PC-3 (cell line): ENCODE measurements around the gene CYP27B1. TPM values are rescaled to one million over a fixed set of nuclear protein-coding genes. Genes with fewer than 3 reads are reported as not detected.

Experiments used
- ATAC-seq: fragments of 200-7000 bp; cut with Tn5 transposase; 2 replicates; pipeline ENCODE4 v1.9.1; 2020; ENCODE audit warnings: mild to moderate bottlenecking, moderate library complexity
- BruUV-seq: library from RNA; stranded (reverse); fragments of 400-500 nt; replicated peaks from 2 replicates; lab custom pipeline; 2021; lab: Mats Ljungman, UMichigan
- CTCF ChIA-PET: fragments of 300-600 bp; sonication (Branson Sonifier 250); formaldehyde crosslinking; loops from one replicate; lab custom pipeline; 2022; ENCODE audit warnings: antibody characterized with exemption; lab: Charles Lee
- POLR2A ChIA-PET: fragments of 300-600 bp; sonication (Branson Sonifier 250); formaldehyde crosslinking; loops from one replicate; lab custom pipeline; 2022; ENCODE audit warnings: antibody characterized with exemption; ENCODE audit not compliant: unreplicated experiment; lab: Charles Lee
- DNase-seq: peaks from one replicate; pipeline ENCODE4 v3.0.0-alpha.2; 2015
- H2AFZ ChIP-seq: fragments of 300-600 bp; sonication (generic); 2 replicates; pipeline ENCODE4 v1.6.0; 2016; ENCODE audit warnings: antibody characterized with exemption, low read length
- H3F3A ChIP-seq: fragments of 300-600 bp; sonication (generic); one replicate; pipeline ENCODE4 v1.6.0; 2017; ENCODE audit warnings: antibody characterized with exemption, low read length, control low read depth, mild to moderate bottlenecking; ENCODE audit not compliant: unreplicated experiment
- H3K27ac ChIP-seq: fragments of 300-600 bp; sonication (generic); 2 replicates; pipeline ENCODE4 v1.5.1; 2016; ENCODE audit warnings: mild to moderate bottlenecking, low read length
- H3K27me3 ChIP-seq: fragments of 300-600 bp; sonication (generic); 2 replicates; pipeline ENCODE4 v1.6.1; 2016; ENCODE audit warnings: low read length, mixed read lengths
- H3K36me3 ChIP-seq: fragments of 300-600 bp; sonication (generic); 2 replicates; pipeline ENCODE4 v1.6.1; 2016; ENCODE audit warnings: low read depth, mixed run types, low read length, mixed read lengths
- H3K4me1 ChIP-seq: fragments of 300-600 bp; sonication (generic); 2 replicates; pipeline ENCODE4 v1.5.1; 2016; ENCODE audit warnings: low read length; ENCODE audit not compliant: insufficient read depth
- H3K4me2 ChIP-seq: fragments of 300-600 bp; sonication (generic); 2 replicates; pipeline ENCODE4 v1.6.0; 2016; ENCODE audit warnings: low read length
- H3K4me3 ChIP-seq: fragments of 300-600 bp; sonication (generic); 2 replicates; pipeline ENCODE4 v1.5.1; 2016; ENCODE audit warnings: mild to moderate bottlenecking, low read length, mixed read lengths
- H3K79me2 ChIP-seq: fragments of 300-600 bp; sonication (generic); 2 replicates; pipeline ENCODE4 v1.6.1; 2017; ENCODE audit warnings: low read length, mixed read lengths
- H3K9ac ChIP-seq: fragments of 300-600 bp; sonication (generic); 2 replicates; pipeline ENCODE4 v1.6.0; 2016; ENCODE audit warnings: mild to moderate bottlenecking, low read length
- H3K9me2 ChIP-seq: fragments of 300-600 bp; sonication (generic); replicated peaks from 2 replicates; pipeline ENCODE4 v1.6.1; 2016; ENCODE audit warnings: mixed run types, low read length, mixed read lengths
- H3K9me3 ChIP-seq: fragments of 300-600 bp; sonication (generic); 2 replicates; pipeline ENCODE4 v1.6.1; 2016; ENCODE audit warnings: low read length, mixed read lengths
- H4K20me1 ChIP-seq: fragments of 300-600 bp; sonication (generic); 2 replicates; pipeline ENCODE4 v1.6.1; 2016; ENCODE audit warnings: low read length, mixed read lengths
- CTCF ChIP-seq: fragments of 300-600 bp; sonication (generic); conservative IDR thresholded peaks from 2 replicates; pipeline ENCODE4 v1.5.1; 2017; ENCODE audit warnings: antibody characterized with exemption, low read depth, mild to moderate bottlenecking, low read length
- EZH2 ChIP-seq: fragments of 300-600 bp; sonication (generic); IDR thresholded peaks from one replicate; pipeline ENCODE4 v1.6.1; 2017; ENCODE audit warnings: antibody characterized with exemption, mild to moderate bottlenecking, low read length; ENCODE audit not compliant: unreplicated experiment
- EZH2phosphoT487 ChIP-seq: fragments of 300-600 bp; sonication (generic); IDR thresholded peaks from 2 replicates; pipeline ENCODE4 v1.6.1; 2018; ENCODE audit warnings: mild to moderate bottlenecking, antibody characterized with exemption, low read length, borderline replicate concordance
- intact Hi-C: fragments of 100-400 bp; cut with micrococcal nuclease; formaldehyde crosslinking; loops from 2 replicates; pipeline ENCODE4 v1.9.0; 2023
- total RNA-seq: library from RNA; depleted of rRNA; stranded (reverse); fragments of >200 nt; gene quantifications from 2 replicates; pipeline ENCODE4 v1.2.3, GENCODE V29; 2014

The CYP27B1 gene
- total RNA-seq, 1 experiment from 2014 or later: 8.1 TPM

- intact Hi-C loops: no loop called here
- no peaks in the 10 kb centered on the region for H3K9me2 ChIP-seq
- CTCF ChIA-PET: no interaction called here
- peaks cover 13% of the 10 kb centered on the region for H3K4me1 ChIP-seq
- TF ChIP-seq EZH2 (no peak), EZH2phosphoT487 (no peak), CTCF (peak; percentile 80)
- no peaks in the 10 kb centered on the region for H3F3A ChIP-seq
- H3K27ac ChIP-seq: no peak overlapping the region
- H3K4me2 ChIP-seq: no peak overlapping the region
- no peaks in the 10 kb centered on the region for H3K36me3 ChIP-seq
- BruUV-seq: no TSS peak
- no peaks in the 10 kb centered on the region for H3K27me3 ChIP-seq
- peak; percentile 56 for DNase-seq
- no peaks in the 10 kb centered on the region for H4K20me1 ChIP-seq
- no peaks in the 10 kb centered on the region for H3K9me3 ChIP-seq
- H3K9ac ChIP-seq: no peak overlapping the region
- no peak overlapping the region for H2AFZ ChIP-seq
- POLR2A ChIA-PET: interaction anchor here (0.6 kb wide), 1 partner anchor 129 kb away, joined by 3 read pairs; no protein-coding TSS in a partner anchor
- H3K4me3 ChIP-seq: no peak overlapping the region
- peak; percentile 42 for ATAC-seq
- H3K79me2 ChIP-seq: no peaks in the 10 kb centered on the region; the same call in 1 of the 2 replicates
Observed at GRCh38 chr12:57759360-57759980, 7.4 kb downstream of the CYP27B1 start.

- no peak overlapping the region for H3K4me3 ChIP-seq
- CTCF ChIA-PET: no interaction called here
- H3K4me1 ChIP-seq: peaks cover 16% of the 10 kb centered on the region
- H3K27ac ChIP-seq: no peak overlapping the region
- H3K9me2 ChIP-seq: no peaks in the 10 kb centered on the region
- no peak overlapping the region for H3K9ac ChIP-seq
- no peaks in the 10 kb centered on the region; the same call in 1 of the 2 replicates for H3K79me2 ChIP-seq
- TF ChIP-seq CTCF (no peak), EZH2 (no peak), EZH2phosphoT487 (no peak)
- H3K9me3 ChIP-seq: no peaks in the 10 kb centered on the region
- H2AFZ ChIP-seq: no peak overlapping the region
- POLR2A ChIA-PET: interaction anchor here (0.6 kb wide), 1 partner anchor 202 kb away, joined by 4 read pairs; no protein-coding TSS in a partner anchor
- H3K27me3 ChIP-seq: no peaks in the 10 kb centered on the region
- ATAC-seq: no peak
- no peak for DNase-seq
- BruUV-seq: no TSS peak
- no peaks in the 10 kb centered on the region for H4K20me1 ChIP-seq
- H3K36me3 ChIP-seq: no peaks in the 10 kb centered on the region
- no peak overlapping the region for H3K4me2 ChIP-seq
- intact Hi-C loops: no loop called here
- H3F3A ChIP-seq: no peaks in the 10 kb centered on the region
Observed at GRCh38 chr12:57758552-57759359, 8.1 kb downstream of the CYP27B1 start.

GRCh38 chr12:57757771-57758170 is 9.1 kb downstream of the CYP27B1 start:
- no peaks in the 10 kb centered on the region for H3F3A ChIP-seq
- H3K4me1 ChIP-seq: peaks cover 22% of the 10 kb centered on the region
- no peak for DNase-seq
- H3K36me3 ChIP-seq: no peaks in the 10 kb centered on the region
- H3K27ac ChIP-seq: no peak overlapping the region
- peaks cover 2% of the 10 kb centered on the region for H3K79me2 ChIP-seq
- no peaks in the 10 kb centered on the region for H3K9me3 ChIP-seq
- BruUV-seq: no TSS peak
- H4K20me1 ChIP-seq: no peaks in the 10 kb centered on the region
- no peak overlapping the region for H3K4me2 ChIP-seq
- no peak overlapping the region for H2AFZ ChIP-seq
- POLR2A ChIA-PET: no interaction called here
- H3K4me3 ChIP-seq: no peak overlapping the region
- intact Hi-C loops: no loop called here
- CTCF ChIA-PET: no interaction called here
- TF ChIP-seq EZH2: no peak
- TF ChIP-seq EZH2phosphoT487: no peak
- no peak for TF ChIP-seq CTCF
- ATAC-seq: no peak
- H3K9ac ChIP-seq: no peak overlapping the region
- H3K27me3 ChIP-seq: no peaks in the 10 kb centered on the region
- no peaks in the 10 kb centered on the region for H3K9me2 ChIP-seq
